ENCODE data around the gene PKP2.
"Not testable (repeated sequence)": the region's sequence is repeated elsewhere in the genome, so short reads cannot be mapped to it uniquely, and the experiment has no call there.

PKP2 gene

DNA sequence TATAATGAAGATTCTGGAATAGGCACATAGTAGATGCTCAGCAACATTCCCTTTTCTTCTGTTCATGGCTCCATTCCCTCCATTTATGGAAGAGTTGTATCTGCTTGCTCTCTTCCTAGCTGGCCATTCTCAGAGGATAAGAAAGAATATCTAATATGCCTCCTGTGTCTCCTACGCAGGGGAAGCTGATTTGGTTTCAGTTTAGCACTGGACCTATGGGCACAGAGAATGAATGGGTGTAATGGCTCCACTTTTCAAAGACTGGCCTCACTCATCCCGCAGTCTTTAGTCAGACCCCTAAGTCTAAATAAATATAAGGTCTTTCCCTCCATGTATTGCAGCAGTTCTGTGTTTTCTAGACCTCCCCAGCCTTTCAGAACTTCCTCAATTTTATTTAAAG, 2.0 kb downstream of the PKP2 start:
- H4K8ac ChIP-seq (ENCODE audit: low read depth, low read length): no peak overlapping the region
- peak overlapping the region; percentile 8 for H3K14ac ChIP-seq (ENCODE audit: low read length)
- no peak overlapping the region for H3K23ac ChIP-seq (ENCODE audit: low read length)
- no peak overlapping the region for H2BK120ac ChIP-seq (ENCODE audit: insufficient read depth, low read length, poor library complexity)
- no CpG with 5 or more reads among the region's 2 CpGs for WGBS (ENCODE audit: extremely low coverage, insufficient coverage, insufficient read length)
- H2AFZ ChIP-seq (ENCODE audit: insufficient read depth, low read length, poor library complexity): no peak overlapping the region
- H3K4me2 ChIP-seq (ENCODE audit: low read length): peak overlapping the region; percentile 69
- peaks cover 8 to 9% of the 10 kb centered on the region in 2 experiments for H3K4me1 ChIP-seq (ENCODE audit: control insufficient read depth in 1 of 2, insufficient read depth in 2 of 2, low read length in 2 of 2)
- no peak overlapping the region for H3K18ac ChIP-seq (ENCODE audit: low read length)
- peak overlapping the region; percentile 1 for H4K91ac ChIP-seq (ENCODE audit: low read depth, low read length)
- no peak overlapping the region for H3K4me3 ChIP-seq (ENCODE audit: low read depth, low read length)
- peak overlapping the region; percentile 51 for H2BK12ac ChIP-seq (ENCODE audit: low read length)
- no peaks in the 10 kb centered on the region for H3K9me3 ChIP-seq (ENCODE audit: insufficient read depth, low read depth, low read length)
- H3K79me1 ChIP-seq (ENCODE audit: low read length): peaks cover 21% of the 10 kb centered on the region
- no peak overlapping the region for H4K12ac ChIP-seq (ENCODE audit: low read depth, low read length)
- H2AK5ac ChIP-seq (ENCODE audit: low read length): no peak overlapping the region
- H3K36me3 ChIP-seq (ENCODE audit: control insufficient read depth in 1 of 2, insufficient read depth in 2 of 2, low read length in 2 of 2): no peaks in the 10 kb centered on the region
- H3K27me3 ChIP-seq (ENCODE audit: insufficient read depth, low read length): no peaks in the 10 kb centered on the region
- peaks cover 10% of the 10 kb centered on the region for H3K79me2 ChIP-seq (ENCODE audit: control insufficient read depth, insufficient read depth, low read length, poor library complexity)
- peak overlapping the region; percentile 5 for H2BK5ac ChIP-seq (ENCODE audit: low read depth, low read length, poor library complexity)
- DNase-seq: peak in 1 of 2 donors; percentile 36
- H3K27ac ChIP-seq (ENCODE audit: low read depth, low read length): peak overlapping the region; percentile 87
- no peak overlapping the region for H3K4ac ChIP-seq (ENCODE audit: low read depth, low read length)
- no peak overlapping the region for H3K9ac ChIP-seq (ENCODE audit: low read length)

DNA sequence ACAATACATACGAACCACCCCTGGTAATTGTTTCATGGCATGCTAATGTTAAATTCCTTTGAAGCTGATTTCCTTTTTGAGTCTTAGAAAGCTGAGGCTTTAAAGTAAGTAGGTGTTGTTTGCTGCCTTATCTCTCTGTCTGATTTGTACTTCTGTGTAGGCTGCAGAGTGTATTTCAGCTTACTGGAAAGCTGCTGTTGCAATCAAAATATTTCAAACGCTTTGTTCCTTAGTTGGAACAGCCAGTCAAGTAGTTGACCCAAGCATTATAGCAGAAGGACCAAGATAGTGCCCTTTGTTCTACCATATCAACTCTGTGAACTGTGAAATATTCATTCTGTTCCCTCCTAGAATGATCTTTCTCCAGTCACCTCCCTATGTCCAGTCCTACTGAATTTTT, 3.1 kb downstream of the PKP2 start:
- H3K79me1 ChIP-seq (ENCODE audit: low read length): peaks cover 26% of the 10 kb centered on the region
- H3K14ac ChIP-seq (ENCODE audit: low read length): no peak overlapping the region
- no peak overlapping the region for H3K18ac ChIP-seq (ENCODE audit: low read length)
- DNase-seq: peak; percentile 56 to 94
- H2BK12ac ChIP-seq (ENCODE audit: low read length): no peak overlapping the region
- WGBS (ENCODE audit: extremely low coverage, insufficient coverage, insufficient read length): no CpG with 5 or more reads among the region's 2 CpGs
- no peak overlapping the region for H4K8ac ChIP-seq (ENCODE audit: low read depth, low read length)
- no peak overlapping the region for H3K4me3 ChIP-seq (ENCODE audit: low read depth, low read length)
- no peaks in the 10 kb centered on the region for H3K9me3 ChIP-seq (ENCODE audit: insufficient read depth, low read depth, low read length)
- H2AK5ac ChIP-seq (ENCODE audit: low read length): no peak overlapping the region
- no peak overlapping the region for H2AFZ ChIP-seq (ENCODE audit: insufficient read depth, low read length, poor library complexity)
- peak overlapping the region; percentile 87 for H3K27ac ChIP-seq (ENCODE audit: low read depth, low read length)
- H4K91ac ChIP-seq (ENCODE audit: low read depth, low read length): no peak overlapping the region
- peaks cover 9% of the 10 kb centered on the region in 2 experiments for H3K4me1 ChIP-seq (ENCODE audit: control insufficient read depth in 1 of 2, insufficient read depth in 2 of 2, low read length in 2 of 2)
- H2BK5ac ChIP-seq (ENCODE audit: low read depth, low read length, poor library complexity): no peak overlapping the region
- H3K23ac ChIP-seq (ENCODE audit: low read length): no peak overlapping the region
- no peaks in the 10 kb centered on the region for H3K27me3 ChIP-seq (ENCODE audit: insufficient read depth, low read length)
- H4K12ac ChIP-seq (ENCODE audit: low read depth, low read length): no peak overlapping the region
- peak overlapping the region; percentile 69 for H3K4me2 ChIP-seq (ENCODE audit: low read length)
- no peak overlapping the region for H3K9ac ChIP-seq (ENCODE audit: low read length)
- H2BK120ac ChIP-seq (ENCODE audit: insufficient read depth, low read length, poor library complexity): no peak overlapping the region
- H3K4ac ChIP-seq (ENCODE audit: low read depth, low read length): no peak overlapping the region
- peaks cover 10% of the 10 kb centered on the region for H3K79me2 ChIP-seq (ENCODE audit: control insufficient read depth, insufficient read depth, low read length, poor library complexity)
- no peaks in the 10 kb centered on the region for H3K36me3 ChIP-seq (ENCODE audit: control insufficient read depth in 1 of 2, insufficient read depth in 2 of 2, low read length in 2 of 2)

DNA sequence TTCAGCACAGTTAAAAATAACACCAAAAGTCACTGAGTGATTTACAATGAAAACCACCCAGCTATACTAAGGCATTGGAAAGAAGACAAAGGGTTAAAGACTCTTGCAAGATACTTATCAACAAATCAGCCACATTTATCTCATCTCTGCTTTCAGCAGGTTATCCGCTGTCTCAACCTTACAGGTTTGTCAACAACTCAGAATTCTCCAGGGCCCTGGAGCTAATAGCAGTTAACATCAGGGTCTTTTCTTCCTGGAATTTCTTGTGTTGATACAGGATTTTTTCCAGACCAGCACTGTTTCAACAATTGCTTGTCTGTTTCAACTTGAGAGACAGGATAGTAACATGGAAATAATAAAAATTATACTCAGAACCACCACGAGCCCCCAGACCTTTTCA, 3.5 kb downstream of the PKP2 start:
- H3K79me1 ChIP-seq (ENCODE audit: low read length): peaks cover 26% of the 10 kb centered on the region
- H3K14ac ChIP-seq (ENCODE audit: low read length): no peak overlapping the region

DNA sequence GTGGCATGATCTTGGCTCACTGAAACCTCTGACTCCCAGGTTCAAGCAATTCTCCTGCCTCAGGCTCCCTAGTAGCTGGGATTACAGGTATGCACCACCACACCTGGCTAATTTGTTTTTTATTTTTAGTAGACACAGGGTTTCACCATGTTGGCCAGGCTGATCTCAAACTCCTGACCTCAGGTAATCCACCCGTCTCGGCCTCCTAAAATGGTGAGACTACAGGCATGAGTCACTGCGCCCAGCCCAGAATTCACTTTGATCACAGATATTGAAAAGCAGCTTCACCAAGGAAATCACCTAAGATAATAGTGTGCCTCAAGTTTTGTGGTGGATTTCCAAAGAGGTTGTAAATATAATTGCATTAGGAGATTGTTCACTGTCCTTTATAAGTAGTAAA, 4.2 kb downstream of the PKP2 start:
- DNase-seq: peak; percentile 78 to 85
- Histone ChIP-seq H3K4me2 (ENCODE audit: low read length) (peak overlapping the region; percentile 49), H3K79me2 (ENCODE audit: control insufficient read depth, insufficient read depth, low read length, poor library complexity) (peaks cover 15% of the 10 kb centered on the region), H3K4ac (ENCODE audit: low read depth, low read length) (peak overlapping the region; percentile 67), H2BK5ac (ENCODE audit: low read depth, low read length, poor library complexity) (peak overlapping the region; percentile 92), H2BK12ac (ENCODE audit: low read length) (peak overlapping the region; percentile 77), H4K91ac (ENCODE audit: low read depth, low read length) (peak overlapping the region; percentile 87), H3K79me1 (ENCODE audit: low read length) (peaks cover 29% of the 10 kb centered on the region), H2BK120ac (ENCODE audit: insufficient read depth, low read length, poor library complexity) (peak overlapping the region; percentile 91), H3K27ac (ENCODE audit: low read depth, low read length) (peak overlapping the region; percentile 98)
- H3K27me3 ChIP-seq (ENCODE audit: insufficient read depth, low read length); H3K9me3 ChIP-seq (ENCODE audit: insufficient read depth, low read depth, low read length); H3K9ac ChIP-seq (ENCODE audit: low read length); H3K14ac ChIP-seq (ENCODE audit: low read length); H3K4me3 ChIP-seq (ENCODE audit: low read depth, low read length); H4K12ac ChIP-seq (ENCODE audit: low read depth, low read length); H3K18ac ChIP-seq (ENCODE audit: low read length); H3K4me1 ChIP-seq (ENCODE audit: control insufficient read depth in 1 of 2, insufficient read depth in 2 of 2, low read length in 2 of 2); H2AFZ ChIP-seq (ENCODE audit: insufficient read depth, low read length, poor library complexity); H3K23ac ChIP-seq (ENCODE audit: low read length); H2AK5ac ChIP-seq (ENCODE audit: low read length); H4K8ac ChIP-seq (ENCODE audit: low read depth, low read length); H3K36me3 ChIP-seq (ENCODE audit: control insufficient read depth in 1 of 2, insufficient read depth in 2 of 2, low read length in 2 of 2): not testable (repeated sequence)
- no CpG with 5 or more reads among the region's 3 CpGs for WGBS (ENCODE audit: extremely low coverage, insufficient coverage, insufficient read length)

More for the DNA sequence above, 3.5 kb downstream of the PKP2 start:
- Histone ChIP-seq H3K4me3 (ENCODE audit: low read depth, low read length) (no peak overlapping the region), H3K23ac (ENCODE audit: low read length) (no peak overlapping the region), H3K18ac (ENCODE audit: low read length) (no peak overlapping the region), H4K91ac (ENCODE audit: low read depth, low read length) (no peak overlapping the region), H3K4ac (ENCODE audit: low read depth, low read length) (no peak overlapping the region), H2BK5ac (ENCODE audit: low read depth, low read length, poor library complexity) (no peak overlapping the region), H3K36me3 (ENCODE audit: control insufficient read depth in 1 of 2, insufficient read depth in 2 of 2, low read length in 2 of 2) (no peaks in the 10 kb centered on the region), H2BK120ac (ENCODE audit: insufficient read depth, low read length, poor library complexity) (no peak overlapping the region), H2AFZ (ENCODE audit: insufficient read depth, low read length, poor library complexity) (no peak overlapping the region), H3K79me2 (ENCODE audit: control insufficient read depth, insufficient read depth, low read length, poor library complexity) (peaks cover 10% of the 10 kb centered on the region), H3K27ac (ENCODE audit: low read depth, low read length) (peak overlapping the region; percentile 87), H3K4me2 (ENCODE audit: low read length) (peak overlapping the region; percentile 69), H4K8ac (ENCODE audit: low read depth, low read length) (no peak overlapping the region), H3K9me3 (ENCODE audit: insufficient read depth, low read depth, low read length) (no peaks in the 10 kb centered on the region), H2AK5ac (ENCODE audit: low read length) (no peak overlapping the region), H3K9ac (ENCODE audit: low read length) (no peak overlapping the region), H3K27me3 (ENCODE audit: insufficient read depth, low read length) (no peaks in the 10 kb centered on the region), H4K12ac (ENCODE audit: low read depth, low read length) (no peak overlapping the region), H3K4me1 (ENCODE audit: control insufficient read depth in 1 of 2, insufficient read depth in 2 of 2, low read length in 2 of 2) (peaks cover 7 to 8% of the 10 kb centered on the region in 2 experiments), H2BK12ac (ENCODE audit: low read length) (no peak overlapping the region)
- WGBS (ENCODE audit: extremely low coverage, insufficient coverage, insufficient read length): no CpG with 5 or more reads among the region's 2 CpGs
- DNase-seq: peak; percentile 83 to 96
